HG02642 (cell line): ENCODE results near the gene LRP4.
"Not testable (repeated sequence)": the region's sequence is repeated elsewhere in the genome, so short reads cannot be mapped to it uniquely, and the experiment has no call there.

Experiments used
- ATAC-seq: cut with Tn5 transposase; IDR thresholded peaks from one replicate; pipeline ENCODE4 v1.9.1; 2021; ENCODE audit warnings: mild to moderate bottlenecking; ENCODE audit not compliant: unreplicated experiment, poor library complexity

LRP4 gene

GRCh38 chr11:46928701-46929100 is 10.4 kb upstream of the LRP4 start:
- not testable (repeated sequence) for ATAC-seq

DNA sequence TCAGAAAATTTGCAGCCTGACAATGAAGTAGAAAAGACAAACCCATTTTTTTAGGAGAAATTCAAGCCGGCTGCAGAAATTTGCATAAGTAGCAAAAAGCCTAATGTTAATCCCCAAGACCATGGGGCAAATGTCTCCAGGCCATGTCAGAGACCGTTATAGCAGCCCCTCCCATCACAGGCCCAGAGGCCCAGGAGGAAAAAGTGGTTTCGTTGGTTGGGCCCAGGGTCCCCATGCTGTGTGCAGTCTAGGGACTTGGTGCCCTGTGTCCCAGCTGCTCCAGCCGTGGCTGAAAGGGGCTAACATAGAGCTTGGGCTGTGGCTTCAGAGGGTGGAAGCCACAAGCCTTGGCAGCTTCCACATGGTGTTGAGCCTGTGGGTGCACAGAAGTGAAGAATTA is 9.6 kb upstream of the LRP4 start:
- ATAC-seq: not testable (repeated sequence)

GRCh38 chr11:46920755-46921154 is 2.4 kb upstream of the LRP4 start:
- ATAC-seq: no peak

DNA sequence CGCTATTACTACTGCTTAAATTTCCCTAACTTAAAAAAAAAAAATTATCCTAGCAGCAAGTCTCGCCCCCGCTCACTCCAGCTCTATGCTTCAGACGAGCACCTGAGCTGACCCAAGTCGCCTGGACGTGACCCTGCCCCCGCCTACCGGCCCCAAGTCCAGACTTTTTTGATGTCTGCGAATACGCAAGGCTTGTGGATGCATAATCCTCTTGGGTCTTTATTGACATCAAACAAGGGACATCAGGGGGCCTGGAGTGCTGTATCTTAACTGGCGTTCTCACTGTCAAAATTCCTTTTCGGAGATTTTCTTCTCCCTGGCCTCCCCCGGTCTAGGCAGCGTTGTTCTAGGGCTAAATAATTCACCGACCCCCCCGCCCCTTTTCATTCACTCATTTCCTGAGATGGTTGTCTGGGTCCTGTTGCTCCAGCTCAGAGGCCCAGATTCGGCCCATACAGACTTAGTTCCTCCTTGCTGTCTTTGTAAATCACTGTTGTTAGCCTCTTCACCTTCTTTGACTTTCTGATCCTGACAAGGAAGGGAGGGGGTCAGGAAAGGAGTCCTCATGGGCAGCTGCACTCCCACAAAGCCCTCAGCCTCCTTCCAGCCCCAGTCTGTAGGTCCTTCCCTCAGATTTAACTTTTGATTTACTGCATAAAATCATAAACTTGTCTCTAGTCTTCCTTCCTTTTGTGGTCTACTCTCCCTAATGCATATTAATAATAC is 601 bp upstream of the LRP4 start:
- peak; percentile 5 for ATAC-seq

DNA sequence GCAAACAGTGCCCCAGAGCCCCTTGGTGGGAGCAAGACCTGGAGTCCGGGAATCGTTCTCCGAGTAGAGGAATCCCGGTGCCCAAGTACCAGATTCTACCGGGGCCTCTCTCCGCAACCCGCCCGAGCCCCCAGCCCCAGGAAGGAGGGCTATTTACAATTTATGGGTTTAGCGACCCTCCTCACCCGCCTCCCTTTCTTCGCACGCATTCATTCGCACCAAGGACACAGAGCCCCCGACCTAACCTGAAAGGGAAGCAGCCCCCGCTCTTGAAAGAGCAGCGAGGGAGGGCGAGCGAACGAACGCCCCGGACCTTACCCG is 628 bp downstream of the LRP4 start:
- no peak for ATAC-seq

GRCh38 chr11:46917109-46917761 is 1.1 kb downstream of the LRP4 start:
- no peak for ATAC-seq

GRCh38 chr11:46916286-46917108 is 1.9 kb downstream of the LRP4 start:
- no peak for ATAC-seq

GRCh38 chr11:46914910-46915309 is 3.4 kb downstream of the LRP4 start:
- ATAC-seq: no peak

DNA sequence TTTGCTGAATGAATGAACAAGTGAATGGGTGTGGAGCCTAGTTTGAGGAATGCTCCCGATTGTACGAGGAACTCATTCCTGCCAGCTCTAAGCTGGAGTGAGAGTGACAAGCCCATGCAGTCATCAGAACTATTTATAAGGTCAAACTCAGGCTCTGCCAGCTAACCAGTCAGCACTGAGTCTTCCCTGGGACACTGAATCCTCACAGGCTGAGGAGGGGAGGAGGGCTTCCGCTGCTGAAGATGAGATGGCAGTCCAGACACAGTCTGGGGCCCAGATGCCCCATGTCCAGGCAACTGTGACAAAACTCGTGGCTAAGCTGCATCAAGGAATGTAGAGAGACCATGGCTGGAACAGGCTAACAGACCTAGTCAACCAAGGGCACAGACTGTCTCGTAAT is 4.0 kb downstream of the LRP4 start:
- no peak for ATAC-seq

DNA sequence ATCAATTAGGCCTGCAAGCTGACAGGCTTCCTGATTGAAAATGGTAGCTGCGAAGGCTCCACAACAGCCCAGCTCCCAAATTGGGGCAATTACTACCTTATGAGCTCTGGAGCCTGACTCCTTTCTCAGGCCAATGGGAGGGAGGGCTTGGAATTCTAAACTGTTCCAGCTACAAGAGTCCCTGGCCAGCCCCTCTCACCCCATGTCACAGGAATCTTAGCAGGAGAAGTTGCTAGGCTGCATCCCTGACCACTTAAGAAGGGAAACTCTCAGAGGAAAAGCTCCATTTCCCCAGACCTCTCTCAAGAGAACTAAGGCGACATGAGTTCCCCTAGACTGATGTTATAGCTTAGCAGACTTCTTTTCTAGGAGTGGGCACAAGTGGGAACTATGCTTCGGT is 4.9 kb downstream of the LRP4 start:
- ATAC-seq: no peak

DNA sequence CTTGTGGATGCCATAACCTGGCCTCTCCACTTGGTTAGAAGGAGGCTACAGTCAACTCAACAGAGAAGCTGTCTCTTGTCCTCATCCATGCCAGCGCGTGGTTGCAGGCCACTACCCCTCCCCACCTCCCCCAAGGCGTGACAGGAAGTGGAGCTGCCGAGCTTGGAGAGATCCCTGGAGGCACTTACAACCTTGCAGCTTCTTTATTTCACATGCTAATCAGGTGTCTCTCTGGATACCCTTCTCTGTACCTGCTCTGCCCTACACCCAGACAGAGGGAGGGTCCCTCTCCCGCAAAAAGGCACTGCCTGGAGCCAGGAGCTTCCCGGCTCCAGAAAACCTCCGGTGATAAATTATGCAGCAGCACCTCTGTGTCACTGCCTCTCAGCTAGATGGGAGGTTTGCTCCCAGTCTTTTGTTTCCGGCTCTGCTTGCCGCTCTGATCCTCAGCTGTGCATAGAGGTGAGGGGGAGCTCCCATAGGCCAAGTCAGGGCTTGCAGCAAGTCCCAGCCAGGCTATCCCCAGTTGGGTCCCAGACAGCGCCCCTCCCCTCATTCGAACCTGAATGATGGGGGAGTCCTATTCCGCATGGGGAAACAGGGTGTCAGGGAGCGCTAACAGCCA is 5.7 kb downstream of the LRP4 start:
- no peak for ATAC-seq

DNA sequence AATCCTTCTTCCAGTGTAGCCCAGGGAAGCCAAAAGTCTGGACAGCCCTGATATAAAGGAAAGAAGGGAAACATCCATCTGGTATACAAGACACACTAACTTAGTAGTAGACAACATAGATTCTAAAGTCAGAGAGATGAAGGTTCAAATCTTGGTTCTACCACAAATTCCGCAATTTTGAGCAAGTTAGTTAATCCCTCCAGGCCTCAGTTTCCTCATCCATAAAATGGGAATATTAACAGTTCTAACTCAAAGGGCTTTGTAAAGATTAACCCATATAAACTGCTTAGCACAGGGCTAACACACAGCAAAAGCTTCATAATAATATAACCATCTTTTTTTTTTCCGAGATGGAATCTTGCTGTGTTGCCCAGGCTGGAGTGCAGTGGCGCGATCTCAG is 10.7 kb downstream of the LRP4 start:
- no peak for ATAC-seq

- no peak for ATAC-seq
These were observed 11.7 kb downstream of the LRP4 start for GRCh38 chr11:46906609-46907041.

GRCh38 chr11:46905806-46906205 is 12.5 kb downstream of the LRP4 start:
- no peak for ATAC-seq

- no peak for ATAC-seq
These were observed 14.5 kb downstream of the LRP4 start for GRCh38 chr11:46903846-46904245.

- no peak for ATAC-seq
These were observed 15.7 kb downstream of the LRP4 start for GRCh38 chr11:46902694-46903093.

- no peak for ATAC-seq
These were observed 17.2 kb downstream of the LRP4 start for GRCh38 chr11:46901156-46901555.

GRCh38 chr11:46900091-46900746 is 18.1 kb downstream of the LRP4 start:
- no peak for ATAC-seq

GRCh38 chr11:46899501-46900025 is 18.8 kb downstream of the LRP4 start:
- ATAC-seq: no peak

GRCh38 chr11:46898396-46899095 is 19.8 kb downstream of the LRP4 start:
- no peak for ATAC-seq
